Measurements from ENCODE around the gene LIN28B. TPM values are rescaled to one million over a fixed set of nuclear protein-coding genes. Genes with fewer than 3 reads are reported as not detected.

LIN28B gene
- total RNA-seq, 1 experiment from 2014 or later = 21.6 TPM

- DNase-seq (ENCODE audit: low spot score) = no peak
- Histone ChIP-seq H3K27me3 (replicated peaks; ENCODE audit: insufficient read depth, low read depth, low read length, poor library complexity) (no peaks in the 10 kb centered on the region), H3K4me3 (ENCODE audit: low read depth, low read length, poor library complexity, severe bottlenecking) (no peak overlapping the region), H3K27ac (ENCODE audit: low read depth, low read length, poor library complexity, severe bottlenecking) (no peak overlapping the region), H3K4me1 (ENCODE audit: insufficient read depth, low read length, poor library complexity, severe bottlenecking) (no peaks in the 10 kb centered on the region), H3K9me3 (ENCODE audit: low read depth, low read length, poor library complexity, severe bottlenecking) (no peaks in the 10 kb centered on the region), H3K36me3 (ENCODE audit: insufficient read depth, low read length, poor library complexity, severe bottlenecking) (no peaks in the 10 kb centered on the region)
- ChIA-PET POLR2A (ENCODE audit: low non-redundant PET) (no interaction called here), CTCF (no interaction called here)
- intact Hi-C loops (cut with micrococcal nuclease; ENCODE audit: unreplicated experiment) = no loop called here
- TF ChIP-seq EZH2 (IDR thresholded peaks at IDR 0.05; ENCODE audit: borderline replicate concordance, low read depth, low read length, poor library complexity, severe bottlenecking) (no peak), CTCF (conservative IDR thresholded peaks at IDR 0.05; ENCODE audit: low read depth, low read length) (no peak)
- BruUV-seq (replicated peaks) = no TSS peak
These were observed 65.5 kb downstream of the LIN28B start for GRCh38 chr6:105022416-105022815.

- BruUV-seq (replicated peaks) = no TSS peak
These were observed 67.9 kb downstream of the LIN28B start for GRCh38 chr6:105024803-105025202.

GRCh38 chr6:105028898-105029297, 72.0 kb downstream of the LIN28B start:
- Histone ChIP-seq H3K36me3 (ENCODE audit: insufficient read depth, low read length, poor library complexity, severe bottlenecking) (no peaks in the 10 kb centered on the region), H3K27ac (ENCODE audit: low read depth, low read length, poor library complexity, severe bottlenecking) (no peak overlapping the region), H3K4me1 (ENCODE audit: insufficient read depth, low read length, poor library complexity, severe bottlenecking) (no peaks in the 10 kb centered on the region), H3K9me3 (ENCODE audit: low read depth, low read length, poor library complexity, severe bottlenecking) (no peaks in the 10 kb centered on the region), H3K4me3 (ENCODE audit: low read depth, low read length, poor library complexity, severe bottlenecking) (no peak overlapping the region), H3K27me3 (replicated peaks; ENCODE audit: insufficient read depth, low read depth, low read length, poor library complexity) (no peaks in the 10 kb centered on the region)
- BruUV-seq (replicated peaks) = no TSS peak
- intact Hi-C loops (cut with micrococcal nuclease; ENCODE audit: unreplicated experiment) = no loop called here
- no peak for DNase-seq (ENCODE audit: low spot score)
- CTCF ChIA-PET = no interaction called here
- TF ChIP-seq CTCF (conservative IDR thresholded peaks at IDR 0.05; ENCODE audit: low read depth, low read length) (no peak), EZH2 (IDR thresholded peaks at IDR 0.05; ENCODE audit: borderline replicate concordance, low read depth, low read length, poor library complexity, severe bottlenecking) (no peak)
- POLR2A ChIA-PET (ENCODE audit: low non-redundant PET) = no interaction called here

More at GRCh38 chr6:105024803-105025202, 67.9 kb downstream of the LIN28B start:
- intact Hi-C loops (cut with micrococcal nuclease; ENCODE audit: unreplicated experiment) = no loop called here
- Histone ChIP-seq H3K9me3 (ENCODE audit: low read depth, low read length, poor library complexity, severe bottlenecking) (no peaks in the 10 kb centered on the region), H3K27me3 (replicated peaks; ENCODE audit: insufficient read depth, low read depth, low read length, poor library complexity) (no peaks in the 10 kb centered on the region), H3K4me3 (ENCODE audit: low read depth, low read length, poor library complexity, severe bottlenecking) (no peak overlapping the region), H3K4me1 (ENCODE audit: insufficient read depth, low read length, poor library complexity, severe bottlenecking) (no peaks in the 10 kb centered on the region), H3K36me3 (ENCODE audit: insufficient read depth, low read length, poor library complexity, severe bottlenecking) (no peaks in the 10 kb centered on the region), H3K27ac (ENCODE audit: low read depth, low read length, poor library complexity, severe bottlenecking) (no peak overlapping the region)
- TF ChIP-seq CTCF (conservative IDR thresholded peaks at IDR 0.05; ENCODE audit: low read depth, low read length) (no peak), EZH2 (IDR thresholded peaks at IDR 0.05; ENCODE audit: borderline replicate concordance, low read depth, low read length, poor library complexity, severe bottlenecking) (no peak)
- ChIA-PET CTCF (no interaction called here), POLR2A (ENCODE audit: low non-redundant PET) (no interaction called here)
- DNase-seq (ENCODE audit: low spot score) = no peak
